Panc1 (cell line): ENCODE measurements around the gene RIC3. TPM values are rescaled to one million over a fixed set of nuclear protein-coding genes. Genes with fewer than 3 reads are reported as not detected.

ENCODE experiments used
- ATAC-seq: fragments of 200-7000 bp; cut with Tn5 transposase; 2 replicates; pipeline ENCODE4 v1.9.1; 2020; ENCODE audit warnings: mild to moderate bottlenecking, moderate library complexity
- BruUV-seq: library from RNA; stranded (reverse); fragments of 400-500 nt; replicated peaks from 2 replicates; lab custom pipeline; 2021; lab: Mats Ljungman, UMichigan
- CTCF ChIA-PET: fragments of 300-600 bp; sonication (Branson Sonifier 250); formaldehyde crosslinking; loops from one replicate; lab custom pipeline; 2022; ENCODE audit warnings: antibody characterized with exemption; lab: Charles Lee
- POLR2A ChIA-PET: fragments of 300-600 bp; sonication (Branson Sonifier 250); formaldehyde crosslinking; loops from one replicate; lab custom pipeline; 2022; ENCODE audit warnings: antibody characterized with exemption; lab: Charles Lee
- DNase-seq: peaks from one replicate; pipeline ENCODE4 v3.0.0-alpha.2; 2010; ENCODE audit warnings: low read depth, low spot score
- H3K27ac ChIP-seq: 2 replicates; pipeline ENCODE4 v1.5.1; 2011; ENCODE audit warnings: mild to moderate bottlenecking, low read length, inconsistent platforms
- H3K27me3 ChIP-seq: fragments of 200-500 bp; sonication (Bioruptor generic); 2 replicates; pipeline ENCODE4 v1.6.0; 2014; ENCODE audit warnings: low read length, inconsistent platforms; ENCODE audit not compliant: control insufficient read depth, insufficient read depth
- H3K36me3 ChIP-seq: fragments of 200-500 bp; sonication (Bioruptor generic); 2 replicates; pipeline ENCODE4 v1.5.1; 2014; ENCODE audit warnings: inconsistent platforms, mild to moderate bottlenecking, low read length, moderate library complexity; ENCODE audit not compliant: control insufficient read depth, insufficient read depth
- H3K4me1 ChIP-seq: 2 replicates; pipeline ENCODE4 v1.5.1; 2011; ENCODE audit warnings: inconsistent platforms, mild to moderate bottlenecking, low read length, moderate library complexity; ENCODE audit not compliant: control insufficient read depth, insufficient read depth
- H3K4me3 ChIP-seq, 2 experiments: 2 replicates each; pipeline ENCODE4 v1.5.1; 2011 to 2012; ENCODE audit warnings: low read depth in 2 of 2, low read length in 2 of 2, mild to moderate bottlenecking in 2 of 2, inconsistent platforms in 1 of 2, moderate library complexity in 1 of 2
- H3K9me3 ChIP-seq: fragments of 200-500 bp; sonication (Bioruptor generic); 2 replicates; pipeline ENCODE4 v1.5.1; 2014; ENCODE audit warnings: low read depth, mild to moderate bottlenecking, inconsistent platforms, low read length, moderate library complexity; ENCODE audit not compliant: control insufficient read depth, insufficient read depth
- POLR2AphosphoS5 ChIP-seq: IDR thresholded peaks from 2 replicates; pipeline ENCODE4 v1.6.1; 2012; ENCODE audit warnings: mild to moderate bottlenecking, low read depth, low read length, moderate library complexity
- SIN3A ChIP-seq: IDR thresholded peaks from 2 replicates; pipeline ENCODE4 v1.6.1; 2012; ENCODE audit warnings: low read depth, mild to moderate bottlenecking, low read length, moderate library complexity, borderline replicate concordance; ENCODE audit not compliant: insufficient read depth
- TCF7L2 ChIP-seq: IDR thresholded peaks from 2 replicates; pipeline ENCODE4 v1.6.1; 2011; ENCODE audit warnings: mild to moderate bottlenecking, low read depth, low read length, inconsistent platforms
- in situ Hi-C: cut with HindIII; loops from 2 replicates; pipeline ENCODE4 v1.10.0; 2016; ENCODE audit warnings: low sequenced_read_pairs, low pct_unique_long_range_greater_than_20kb
- intact Hi-C: fragments of 100-400 bp; cut with micrococcal nuclease; formaldehyde crosslinking; loops from one replicate; pipeline ENCODE4 v1.10.0; 2022; ENCODE audit not compliant: unreplicated experiment
- total RNA-seq: library from RNA; stranded (reverse); gene quantifications from one replicate; pipeline ENCODE4 v1.2.1, GENCODE V29; 2021; ENCODE audit not compliant: unreplicated experiment
- TF ChIP-seq, protein P1 (sequence below): fragments of 450-650 bp; IDR thresholded peaks from 2 replicates; pipeline ENCODE4 v1.5.1; 2017; ENCODE audit warnings: mild to moderate bottlenecking
- TF ChIP-seq, protein P2 (sequence below), 2 experiments: IDR thresholded peaks; 2 replicates each; pipeline ENCODE4 v1.6.1; 2011 to 2012; ENCODE audit warnings: low read depth in 2 of 2, control low read depth in 1 of 2, low read length in 1 of 2, mild to moderate bottlenecking in 1 of 2, moderate library complexity in 1 of 2; ENCODE audit not compliant: insufficient read depth in 1 of 2

RIC3 gene
- total RNA-seq, 1 experiment from 2014 or later = 4.2 TPM

DNA sequence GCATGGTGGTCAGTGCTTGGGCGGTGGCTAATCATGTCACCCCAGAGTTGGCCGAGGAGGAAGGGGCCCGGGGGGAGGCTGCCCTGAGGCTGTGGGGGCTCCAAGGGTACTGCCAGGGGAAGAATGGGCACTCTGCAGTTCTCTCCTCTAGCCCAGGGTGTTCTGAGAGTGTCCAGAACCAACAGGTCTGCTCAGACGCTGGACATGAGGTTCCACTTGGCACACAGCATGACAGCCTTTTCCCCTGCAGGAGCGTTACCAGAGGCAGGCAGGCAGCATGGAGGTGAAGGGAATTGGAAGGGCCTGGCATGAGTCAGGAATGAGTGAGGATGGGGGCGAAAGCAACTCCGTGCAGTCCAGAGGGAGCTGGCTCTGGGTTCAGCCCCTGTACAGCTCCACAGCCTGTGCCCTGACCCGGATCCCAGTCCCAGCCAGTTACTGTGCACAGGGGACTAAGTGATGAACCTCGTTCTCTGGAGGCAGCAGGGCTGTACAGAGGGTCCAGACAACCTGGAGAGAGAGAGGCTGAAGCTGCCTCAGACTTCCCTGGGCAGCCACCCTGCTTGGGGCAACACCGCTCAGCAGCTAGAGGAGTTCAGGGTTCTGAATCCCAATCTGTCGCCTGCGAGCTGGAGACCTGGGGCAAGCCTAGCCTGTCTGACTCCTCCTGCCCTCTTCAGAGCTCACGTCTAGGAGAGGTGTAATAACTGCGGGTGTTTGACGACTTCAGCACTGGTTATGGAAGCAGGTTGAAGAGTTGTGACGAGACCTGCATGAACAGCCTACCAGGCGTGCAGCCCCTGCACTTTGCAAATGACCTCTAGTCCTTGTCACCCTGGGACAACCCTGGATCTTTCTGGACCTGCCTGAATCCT is 102.6 kb downstream of the RIC3 start:
- Histone ChIP-seq H3K4me1 (no peaks in the 10 kb centered on the region), H3K4me3 (no peak overlapping the region), H3K27ac (no peak overlapping the region), H3K36me3 (no peaks in the 10 kb centered on the region), H3K9me3 (no peaks in the 10 kb centered on the region), H3K27me3 (peaks cover 9% of the 10 kb centered on the region; the same call in 1 of the 2 replicates)
- ATAC-seq (peak; percentile 47), DNase-seq (no peak)
- ChIA-PET CTCF (interaction anchor here (0.5 to 1.0 kb wide), 3 partner anchors 33 to 37 kb away, joined by 3 to 8 read pairs (median 4); no protein-coding TSS in a partner anchor), POLR2A (interaction anchor here (0.7 kb wide), 1 partner anchor 1674 kb away, joined by 3 read pairs; no protein-coding TSS in a partner anchor)
- in situ Hi-C loops = no loop called here
- intact Hi-C loops = no loop called here
- TF ChIP-seq SIN3A (no peak), POLR2AphosphoS5 (no peak), TCF7L2 (no peak)
- TF ChIP-seq, protein P1, sequence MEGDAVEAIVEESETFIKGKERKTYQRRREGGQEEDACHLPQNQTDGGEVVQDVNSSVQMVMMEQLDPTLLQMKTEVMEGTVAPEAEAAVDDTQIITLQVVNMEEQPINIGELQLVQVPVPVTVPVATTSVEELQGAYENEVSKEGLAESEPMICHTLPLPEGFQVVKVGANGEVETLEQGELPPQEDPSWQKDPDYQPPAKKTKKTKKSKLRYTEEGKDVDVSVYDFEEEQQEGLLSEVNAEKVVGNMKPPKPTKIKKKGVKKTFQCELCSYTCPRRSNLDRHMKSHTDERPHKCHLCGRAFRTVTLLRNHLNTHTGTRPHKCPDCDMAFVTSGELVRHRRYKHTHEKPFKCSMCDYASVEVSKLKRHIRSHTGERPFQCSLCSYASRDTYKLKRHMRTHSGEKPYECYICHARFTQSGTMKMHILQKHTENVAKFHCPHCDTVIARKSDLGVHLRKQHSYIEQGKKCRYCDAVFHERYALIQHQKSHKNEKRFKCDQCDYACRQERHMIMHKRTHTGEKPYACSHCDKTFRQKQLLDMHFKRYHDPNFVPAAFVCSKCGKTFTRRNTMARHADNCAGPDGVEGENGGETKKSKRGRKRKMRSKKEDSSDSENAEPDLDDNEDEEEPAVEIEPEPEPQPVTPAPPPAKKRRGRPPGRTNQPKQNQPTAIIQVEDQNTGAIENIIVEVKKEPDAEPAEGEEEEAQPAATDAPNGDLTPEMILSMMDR = no peak
- TF ChIP-seq, protein P2, sequence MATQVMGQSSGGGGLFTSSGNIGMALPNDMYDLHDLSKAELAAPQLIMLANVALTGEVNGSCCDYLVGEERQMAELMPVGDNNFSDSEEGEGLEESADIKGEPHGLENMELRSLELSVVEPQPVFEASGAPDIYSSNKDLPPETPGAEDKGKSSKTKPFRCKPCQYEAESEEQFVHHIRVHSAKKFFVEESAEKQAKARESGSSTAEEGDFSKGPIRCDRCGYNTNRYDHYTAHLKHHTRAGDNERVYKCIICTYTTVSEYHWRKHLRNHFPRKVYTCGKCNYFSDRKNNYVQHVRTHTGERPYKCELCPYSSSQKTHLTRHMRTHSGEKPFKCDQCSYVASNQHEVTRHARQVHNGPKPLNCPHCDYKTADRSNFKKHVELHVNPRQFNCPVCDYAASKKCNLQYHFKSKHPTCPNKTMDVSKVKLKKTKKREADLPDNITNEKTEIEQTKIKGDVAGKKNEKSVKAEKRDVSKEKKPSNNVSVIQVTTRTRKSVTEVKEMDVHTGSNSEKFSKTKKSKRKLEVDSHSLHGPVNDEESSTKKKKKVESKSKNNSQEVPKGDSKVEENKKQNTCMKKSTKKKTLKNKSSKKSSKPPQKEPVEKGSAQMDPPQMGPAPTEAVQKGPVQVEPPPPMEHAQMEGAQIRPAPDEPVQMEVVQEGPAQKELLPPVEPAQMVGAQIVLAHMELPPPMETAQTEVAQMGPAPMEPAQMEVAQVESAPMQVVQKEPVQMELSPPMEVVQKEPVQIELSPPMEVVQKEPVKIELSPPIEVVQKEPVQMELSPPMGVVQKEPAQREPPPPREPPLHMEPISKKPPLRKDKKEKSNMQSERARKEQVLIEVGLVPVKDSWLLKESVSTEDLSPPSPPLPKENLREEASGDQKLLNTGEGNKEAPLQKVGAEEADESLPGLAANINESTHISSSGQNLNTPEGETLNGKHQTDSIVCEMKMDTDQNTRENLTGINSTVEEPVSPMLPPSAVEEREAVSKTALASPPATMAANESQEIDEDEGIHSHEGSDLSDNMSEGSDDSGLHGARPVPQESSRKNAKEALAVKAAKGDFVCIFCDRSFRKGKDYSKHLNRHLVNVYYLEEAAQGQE (IDR thresholded peaks at IDR 0.05; ENCODE audit: insufficient read depth in 1 of 2, low read depth in 2 of 2, low read length in 1 of 2) = no peak
- BruUV-seq = no TSS peak

DNA sequence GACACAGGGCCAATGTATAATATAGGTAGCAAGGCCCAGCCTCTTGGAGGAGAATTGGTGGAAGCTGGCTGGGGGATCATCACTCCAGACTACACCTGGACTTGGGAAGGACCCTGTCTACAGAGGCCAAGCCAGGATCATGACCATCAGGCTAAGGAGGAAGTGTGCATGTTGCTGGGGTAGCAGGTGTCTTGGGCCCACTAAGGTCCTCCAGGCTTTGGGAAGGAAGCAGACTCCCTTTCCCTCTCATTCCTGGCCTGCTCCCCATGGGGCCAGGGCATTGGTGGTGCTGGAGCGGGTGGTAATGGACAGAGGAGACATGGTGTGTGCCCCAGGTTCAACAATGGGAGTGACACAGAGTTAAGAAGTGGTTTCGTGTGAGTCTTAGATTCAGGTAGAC is 103.8 kb downstream of the RIC3 start:
- ATAC-seq (no peak), DNase-seq (no peak)
- BruUV-seq = no TSS peak
- Histone ChIP-seq H3K4me3 (no peak overlapping the region), H3K9me3 (no peaks in the 10 kb centered on the region), H3K27ac (no peak overlapping the region), H3K27me3 (peaks cover 3% of the 10 kb centered on the region; the same call in 1 of the 2 replicates), H3K4me1 (no peaks in the 10 kb centered on the region), H3K36me3 (no peaks in the 10 kb centered on the region)
- in situ Hi-C loops (no loop called here), intact Hi-C loops (no loop called here)
- CTCF ChIA-PET = no interaction called here
- POLR2A ChIA-PET = no interaction called here
- TF ChIP-seq POLR2AphosphoS5 = no peak
- TF ChIP-seq SIN3A = no peak
- TF ChIP-seq TCF7L2 = no peak
- TF ChIP-seq, protein P1 = no peak
- TF ChIP-seq, protein P2 (IDR thresholded peaks at IDR 0.05; ENCODE audit: insufficient read depth in 1 of 2, low read depth in 2 of 2, low read length in 1 of 2) = no peak
